HCT116 (cell line): Measurements from ENCODE around the gene GFOD1.

Experiments used
- ATF3 ChIP-seq: IDR thresholded peaks from 2 replicates; pipeline ENCODE4 v1.6.1; 2012
- CTCF ChIP-seq, 3 experiments: fragments of 200-600 bp in 1 of 3; sonication (generic) in 1 of 3; IDR thresholded peaks in 2 of 3; conservative IDR thresholded peaks in 1 of 3; 2 replicates each; pipeline ENCODE4 v1.5.1; 2012 to 2017; ENCODE audit warnings: low read depth in 2 of 3, low read length in 2 of 3, antibody characterized with exemption in 1 of 3, borderline replicate concordance in 1 of 3, control low read depth in 1 of 3, mild to moderate bottlenecking in 1 of 3, mixed read lengths in 1 of 3, mixed run types in 1 of 3, moderate library complexity in 1 of 3; ENCODE audit not compliant: insufficient read depth in 1 of 3
- EGR1 ChIP-seq: IDR thresholded peaks from 2 replicates; pipeline ENCODE4 v1.6.1; 2012; ENCODE audit warnings: low read depth
- REST ChIP-seq: IDR thresholded peaks from 2 replicates; pipeline ENCODE4 v1.6.1; 2012; ENCODE audit warnings: low read depth

- TF ChIP-seq ATF3 (no peak), EGR1 (no peak), CTCF (IDR thresholded peaks at IDR 0.05 in 2 of 3, conservative IDR thresholded peaks at IDR 0.05 in 1 of 3; ENCODE audit: borderline replicate concordance in 1 of 3, insufficient read depth in 1 of 3, low read depth in 2 of 3, low read length in 2 of 3) (no peak), REST (no peak)
These were observed 855 bp upstream of the GFOD1 start for GRCh38 chr6:13488015-13488895.
